Activated CD4-positive, alpha-beta T cell treated with anti-CD3 and anti-CD28 coated beads, Interleukin-2, amount 10 ng/mL, durations not matched to agents 7 days and 5 days (primary cell): ENCODE data around the gene B4GALT3. TPM values are rescaled to one million over a fixed set of nuclear protein-coding genes. Genes with fewer than 3 reads are reported as not detected.
A peak's percentile ranks its signal among the peaks of the same experiment; 100 is the strongest.

Experiments used
- CTCF ChIA-PET: fragments of 350-600 bp; sonication (Branson Sonifier 250); formaldehyde crosslinking; loops from one replicate; lab custom pipeline; 2021; ENCODE audit warnings: antibody characterized with exemption; lab: Charles Lee
- POLR2A ChIA-PET: fragments of 350-600 bp; sonication (Branson Sonifier 250); formaldehyde crosslinking; loops from one replicate; lab custom pipeline; 2021; ENCODE audit warnings: antibody characterized with exemption; lab: Charles Lee
- DNase-seq: peaks from one replicate; pipeline ENCODE4 v3.0.0-alpha.2; 2020
- H3K27ac Mint-ChIP-seq: one replicate; pipeline ENCODE4 v1.8.0; 2021; ENCODE audit warnings: mild to moderate bottlenecking, moderate library complexity, mixed read lengths
- H3K27me3 Mint-ChIP-seq: one replicate; pipeline ENCODE4 v1.8.0; 2021; ENCODE audit warnings: mixed read lengths
- H3K36me3 Mint-ChIP-seq: one replicate; pipeline ENCODE4 v1.8.0; 2021; ENCODE audit warnings: low read depth, mixed read lengths
- H3K4me1 Mint-ChIP-seq: one replicate; pipeline ENCODE4 v1.8.0; 2021; ENCODE audit warnings: mixed read lengths
- H3K4me3 Mint-ChIP-seq: one replicate; pipeline ENCODE4 v1.8.0; 2021; ENCODE audit warnings: mild to moderate bottlenecking, moderate library complexity, mixed read lengths
- H3K9me3 Mint-ChIP-seq: one replicate; pipeline ENCODE4 v1.8.0; 2021; ENCODE audit warnings: mixed read lengths
- total RNA-seq, 2 experiments: library from RNA; stranded (reverse); gene quantifications; one replicate each; pipeline ENCODE4 v1.2.3, GENCODE V29; 2021

The B4GALT3 gene
- total RNA-seq, 2 experiments from 2014 or later: 43.1 to 48.6 TPM

GRCh38 chr1:161175771-161176453, 1.4 kb downstream of the B4GALT3 start:
- ChIA-PET CTCF (interaction anchor here (1.4 to 3.2 kb wide), 7 partner anchors 8 to 206 kb away, joined by 3 to 23 read pairs (median 5); partner anchors contain the start of genes PPOX and UFC1), POLR2A (no interaction called here)
- Mint-ChIP-seq H3K4me1 (peaks cover 62% of the 10 kb centered on the region), H3K27ac (peak overlapping the region; percentile 99), H3K36me3 (peaks cover 48% of the 10 kb centered on the region), H3K4me3 (peak overlapping the region; percentile 96), H3K9me3 (no peaks in the 10 kb centered on the region), H3K27me3 (no peaks in the 10 kb centered on the region)
- DNase-seq: no peak

GRCh38 chr1:161174911-161175310, 2.4 kb downstream of the B4GALT3 start:
- Mint-ChIP-seq H3K27ac (no peak overlapping the region), H3K27me3 (no peaks in the 10 kb centered on the region), H3K9me3 (no peaks in the 10 kb centered on the region), H3K4me3 (peak overlapping the region; percentile 6), H3K4me1 (peaks cover 53% of the 10 kb centered on the region), H3K36me3 (peaks cover 51% of the 10 kb centered on the region)
- no peak for DNase-seq
- ChIA-PET CTCF (interaction anchor here (3.2 kb wide), 1 partner anchor 9 kb away, joined by 23 read pairs; the partner anchor contains the start of gene PPOX), POLR2A (no interaction called here)

- Mint-ChIP-seq H3K4me3 (no peak overlapping the region), H3K9me3 (no peaks in the 10 kb centered on the region), H3K27ac (no peak overlapping the region), H3K36me3 (peaks cover 50% of the 10 kb centered on the region), H3K4me1 (peaks cover 47% of the 10 kb centered on the region), H3K27me3 (no peaks in the 10 kb centered on the region)
- ChIA-PET CTCF (no interaction called here), POLR2A (no interaction called here)
- DNase-seq: no peak
Measured at GRCh38 chr1:161173711-161174110, 3.6 kb downstream of the B4GALT3 start.

- no peak overlapping the region for H3K27ac Mint-ChIP-seq
- CTCF ChIA-PET: no interaction called here
- H3K36me3 Mint-ChIP-seq: peaks cover 50% of the 10 kb centered on the region
- H3K27me3 Mint-ChIP-seq: no peaks in the 10 kb centered on the region
- peaks cover 47% of the 10 kb centered on the region for H3K4me1 Mint-ChIP-seq
- no peaks in the 10 kb centered on the region for H3K9me3 Mint-ChIP-seq
- POLR2A ChIA-PET: no interaction called here
- H3K4me3 Mint-ChIP-seq: no peak overlapping the region
- DNase-seq: no peak
Measured at GRCh38 chr1:161172776-161173376, 4.4 kb downstream of the B4GALT3 start.

GRCh38 chr1:161172349-161172748, 5.0 kb downstream of the B4GALT3 start:
- CTCF ChIA-PET: no interaction called here

GRCh38 chr1:161171696-161172095, 5.6 kb downstream of the B4GALT3 start:
- POLR2A ChIA-PET: no interaction called here

More at GRCh38 chr1:161172349-161172748, 5.0 kb downstream of the B4GALT3 start:
- Mint-ChIP-seq H3K36me3 (peaks cover 50% of the 10 kb centered on the region), H3K4me1 (peaks cover 44% of the 10 kb centered on the region), H3K27me3 (no peaks in the 10 kb centered on the region), H3K4me3 (no peak overlapping the region), H3K27ac (no peak overlapping the region), H3K9me3 (no peaks in the 10 kb centered on the region)
- no peak for DNase-seq
- POLR2A ChIA-PET: no interaction called here

GRCh38 chr1:161171191-161171590, 6.1 kb downstream of the B4GALT3 start:
- CTCF ChIA-PET: interaction anchor here (0.5 to 2.3 kb wide), 3 partner anchors 8 to 283 kb away, joined by 3 to 14 read pairs (median 3); no protein-coding TSS in a partner anchor
- H3K27ac Mint-ChIP-seq: peak overlapping the region; percentile 57
- H3K27me3 Mint-ChIP-seq: no peaks in the 10 kb centered on the region
- H3K4me3 Mint-ChIP-seq: no peak overlapping the region
- peaks cover 40% of the 10 kb centered on the region for H3K4me1 Mint-ChIP-seq
- DNase-seq: no peak
- POLR2A ChIA-PET: no interaction called here
- H3K36me3 Mint-ChIP-seq: peaks cover 47% of the 10 kb centered on the region
- no peaks in the 10 kb centered on the region for H3K9me3 Mint-ChIP-seq

More at GRCh38 chr1:161171696-161172095, 5.6 kb downstream of the B4GALT3 start:
- CTCF ChIA-PET: interaction anchor here (2.3 kb wide), 1 partner anchor 10 kb away, joined by 14 read pairs; no protein-coding TSS in a partner anchor
- peaks cover 45% of the 10 kb centered on the region for H3K4me1 Mint-ChIP-seq
- no peaks in the 10 kb centered on the region for H3K27me3 Mint-ChIP-seq
- no peak overlapping the region for H3K27ac Mint-ChIP-seq
- H3K9me3 Mint-ChIP-seq: no peaks in the 10 kb centered on the region
- H3K4me3 Mint-ChIP-seq: no peak overlapping the region
- DNase-seq: no peak
- H3K36me3 Mint-ChIP-seq: peaks cover 50% of the 10 kb centered on the region

- Mint-ChIP-seq H3K9me3 (no peaks in the 10 kb centered on the region), H3K4me3 (no peak overlapping the region), H3K4me1 (peaks cover 39% of the 10 kb centered on the region), H3K36me3 (peaks cover 33% of the 10 kb centered on the region), H3K27me3 (no peaks in the 10 kb centered on the region), H3K27ac (no peak overlapping the region)
- DNase-seq: no peak
- CTCF ChIA-PET: interaction anchor here (1.0 to 4.7 kb wide), 5 partner anchors 8 to 57 kb away, joined by 3 to 30 read pairs (median 5); partner anchors contain the start of genes B4GALT3 and TOMM40L
- POLR2A ChIA-PET: no interaction called here
Measured at GRCh38 chr1:161168906-161169305, 8.4 kb downstream of the B4GALT3 start.

- H3K4me1 Mint-ChIP-seq: peaks cover 42% of the 10 kb centered on the region
- POLR2A ChIA-PET: interaction anchor here (0.5 to 1.3 kb wide), 2 partner anchors 16 to 147 kb away, joined by 3 to 6 read pairs; no protein-coding TSS in a partner anchor
- peak overlapping the region; percentile 85 for H3K4me3 Mint-ChIP-seq
- H3K27me3 Mint-ChIP-seq: no peaks in the 10 kb centered on the region
- peaks cover 30% of the 10 kb centered on the region for H3K36me3 Mint-ChIP-seq
- CTCF ChIA-PET: interaction anchor here (0.6 to 4.7 kb wide), 22 partner anchors 9 to 233 kb away, joined by 3 to 30 read pairs (median 6); partner anchors contain the start of genes B4GALT3, DEDD, KLHDC9 and NDUFS2
- no peak for DNase-seq
- H3K27ac Mint-ChIP-seq: peak overlapping the region; percentile 97
- H3K9me3 Mint-ChIP-seq: no peaks in the 10 kb centered on the region
Measured at GRCh38 chr1:161166669-161167548, 10.4 kb downstream of the B4GALT3 start.

GRCh38 chr1:161165742-161166668, 11.3 kb downstream of the B4GALT3 start, which contains the start of gene PPOX:
PPOX (plus strand) TSS chr1:161166426; CDS start chr1:161166848, 422 bp downstream.
- H3K36me3 Mint-ChIP-seq: peaks cover 31% of the 10 kb centered on the region
- H3K4me1 Mint-ChIP-seq: peaks cover 50% of the 10 kb centered on the region
- no peaks in the 10 kb centered on the region for H3K9me3 Mint-ChIP-seq
- ChIA-PET POLR2A (interaction anchor here (0.8 to 1.3 kb wide), 2 partner anchors 16 to 60 kb away, joined by 4 to 6 read pairs; partner anchors contain the start of gene TOMM40L), CTCF (interaction anchor here (0.5 to 4.7 kb wide), 30 partner anchors 9 to 234 kb away, joined by 3 to 30 read pairs (median 4); partner anchors contain the start of genes ARHGAP30, B4GALT3, DEDD and FCER1G)
- peak; percentile 98 for DNase-seq
- H3K27me3 Mint-ChIP-seq: no peaks in the 10 kb centered on the region
- peak within 1 kb of the TSS; percentile 97 for H3K27ac Mint-ChIP-seq
- H3K4me3 Mint-ChIP-seq: peak within 1 kb of the TSS; percentile 85

GRCh38 chr1:161164901-161165610, 12.3 kb downstream of the B4GALT3 start:
- peak overlapping the region; percentile 97 for H3K27ac Mint-ChIP-seq
- no peak for DNase-seq

More at GRCh38 chr1:161164901-161165610, 12.3 kb downstream of the B4GALT3 start:
- CTCF ChIA-PET: interaction anchor here (0.6 to 4.7 kb wide), 22 partner anchors 8 to 217 kb away, joined by 3 to 30 read pairs (median 5); partner anchors contain the start of genes ARHGAP30, B4GALT3, DEDD and FCER1G
- no peaks in the 10 kb centered on the region for H3K9me3 Mint-ChIP-seq
- POLR2A ChIA-PET: no interaction called here
- no peaks in the 10 kb centered on the region for H3K27me3 Mint-ChIP-seq
- peak overlapping the region; percentile 39 for H3K4me3 Mint-ChIP-seq
- H3K36me3 Mint-ChIP-seq: peaks cover 27% of the 10 kb centered on the region
- peaks cover 59% of the 10 kb centered on the region for H3K4me1 Mint-ChIP-seq
